ENCODE data around the gene TNFAIP8L3. TPM values are rescaled to one million over a fixed set of nuclear protein-coding genes. Genes with fewer than 3 reads are reported as not detected.

TNFAIP8L3 gene
- total RNA-seq, 4 donors from 2014 or later, result 3.2 to 5.8 (median 4.0) TPM

- H3K27ac ChIP-seq, result no peak overlapping the region
- TF ChIP-seq POLR2A (IDR thresholded peaks at IDR 0.05) (no peak), CTCF (IDR thresholded peaks at IDR 0.05) (no peak)
- H3K4me3 ChIP-seq, result no peak overlapping the region
- no peaks in the 10 kb centered on the region for H3K9me3 ChIP-seq
- no peaks in the 10 kb centered on the region for H3K4me1 ChIP-seq
- no peaks in the 10 kb centered on the region for H3K36me3 ChIP-seq
- no peaks in the 10 kb centered on the region for H3K27me3 ChIP-seq
- DNase-seq, result no peak
Measured at GRCh38 chr15:51105430-51106016, 10.8 kb upstream of the TNFAIP8L3 start.

- peak in 1 of 3 donors; percentile 72 for DNase-seq
- H3K27me3 ChIP-seq, result no peaks in the 10 kb centered on the region
- no peak overlapping the region for H3K4me3 ChIP-seq
- H3K4me1 ChIP-seq, result no peaks in the 10 kb centered on the region
- no peak for TF ChIP-seq CTCF (IDR thresholded peaks at IDR 0.05)
- TF ChIP-seq POLR2A (IDR thresholded peaks at IDR 0.05), result no peak
- H3K9me3 ChIP-seq, result no peaks in the 10 kb centered on the region
- no peaks in the 10 kb centered on the region for H3K36me3 ChIP-seq
- H3K27ac ChIP-seq, result peak overlapping the region in 1 of 4 donors; percentile 27
Measured at GRCh38 chr15:51104512-51104911, 9.8 kb upstream of the TNFAIP8L3 start.

- H3K27me3 ChIP-seq, result no peaks in the 10 kb centered on the region
- no peak overlapping the region for H3K4me3 ChIP-seq
- H3K4me1 ChIP-seq, result no peaks in the 10 kb centered on the region
- no peaks in the 10 kb centered on the region for H3K9me3 ChIP-seq
- no peaks in the 10 kb centered on the region for H3K36me3 ChIP-seq
- DNase-seq, result no peak
- H3K27ac ChIP-seq, result peak overlapping the region in 1 of 4 donors; percentile 27
- TF ChIP-seq CTCF (IDR thresholded peaks at IDR 0.05) (no peak), POLR2A (IDR thresholded peaks at IDR 0.05) (no peak)
Measured at GRCh38 chr15:51103330-51103729, 8.6 kb upstream of the TNFAIP8L3 start.

- DNase-seq, result no peak
- no peaks in the 10 kb centered on the region for H3K4me1 ChIP-seq
- TF ChIP-seq CTCF (IDR thresholded peaks at IDR 0.05) (no peak), POLR2A (IDR thresholded peaks at IDR 0.05) (no peak)
Measured at GRCh38 chr15:51100785-51101489, 6.2 kb upstream of the TNFAIP8L3 start.

GRCh38 chr15:51099185-51099584, 4.5 kb upstream of the TNFAIP8L3 start:
- H3K27ac ChIP-seq, result no peak overlapping the region
- no peak for DNase-seq
- peaks cover 0 to 10% (median under 1%) of the 10 kb centered on the region in 4 donors for H3K4me1 ChIP-seq
- TF ChIP-seq CTCF (IDR thresholded peaks at IDR 0.05) (no peak), POLR2A (IDR thresholded peaks at IDR 0.05) (no peak)
- H3K4me3 ChIP-seq, result no peak overlapping the region
- H3K27me3 ChIP-seq, result no peaks in the 10 kb centered on the region
- no peaks in the 10 kb centered on the region for H3K9me3 ChIP-seq
- no peaks in the 10 kb centered on the region for H3K36me3 ChIP-seq

More at GRCh38 chr15:51100785-51101489, 6.2 kb upstream of the TNFAIP8L3 start:
- Histone ChIP-seq H3K4me3 (no peak overlapping the region), H3K27me3 (no peaks in the 10 kb centered on the region), H3K36me3 (no peaks in the 10 kb centered on the region), H3K27ac (no peak overlapping the region), H3K9me3 (no peaks in the 10 kb centered on the region)

Data from Peyer's patch (tissue), 4 donors.